Nephron (organoid): ENCODE measurements around the gene RPS8.

Experiments used
- H3K27ac Mint-ChIP-seq, 3 experiments: 2 replicates each; pipeline ENCODE4 v1.8.0; 2020; ENCODE audit warnings: mixed read lengths in 3 of 3, mild to moderate bottlenecking in 2 of 3, moderate library complexity in 1 of 3
- H3K27me3 Mint-ChIP-seq: 2 replicates; pipeline ENCODE4 v1.8.0; 2021; ENCODE audit warnings: low read depth, mild to moderate bottlenecking, moderate library complexity, mixed read lengths
- H3K36me3 Mint-ChIP-seq: 2 replicates; pipeline ENCODE4 v1.8.0; 2020; ENCODE audit warnings: low read depth, mixed read lengths
- H3K4me1 Mint-ChIP-seq: 2 replicates; pipeline ENCODE4 v1.8.0; 2020; ENCODE audit warnings: mixed read lengths
- H3K4me3 Mint-ChIP-seq, 3 experiments: 2 replicates each; pipeline ENCODE4 v1.8.0; 2020; ENCODE audit warnings: mild to moderate bottlenecking in 3 of 3, mixed read lengths in 3 of 3, moderate library complexity in 2 of 3
- H3K9me3 Mint-ChIP-seq: 2 replicates; pipeline ENCODE4 v1.8.0; 2020; ENCODE audit warnings: mixed read lengths
- TF ChIP-seq, protein P1 (sequence below), 3 experiments: fragments of 200-600 bp; sonication (generic); IDR thresholded peaks; one replicate each; pipeline ENCODE4 v1.5.0; 2021; ENCODE audit warnings: antibody characterized with exemption in 3 of 3; ENCODE audit not compliant: unreplicated experiment in 3 of 3

The RPS8 gene

DNA sequence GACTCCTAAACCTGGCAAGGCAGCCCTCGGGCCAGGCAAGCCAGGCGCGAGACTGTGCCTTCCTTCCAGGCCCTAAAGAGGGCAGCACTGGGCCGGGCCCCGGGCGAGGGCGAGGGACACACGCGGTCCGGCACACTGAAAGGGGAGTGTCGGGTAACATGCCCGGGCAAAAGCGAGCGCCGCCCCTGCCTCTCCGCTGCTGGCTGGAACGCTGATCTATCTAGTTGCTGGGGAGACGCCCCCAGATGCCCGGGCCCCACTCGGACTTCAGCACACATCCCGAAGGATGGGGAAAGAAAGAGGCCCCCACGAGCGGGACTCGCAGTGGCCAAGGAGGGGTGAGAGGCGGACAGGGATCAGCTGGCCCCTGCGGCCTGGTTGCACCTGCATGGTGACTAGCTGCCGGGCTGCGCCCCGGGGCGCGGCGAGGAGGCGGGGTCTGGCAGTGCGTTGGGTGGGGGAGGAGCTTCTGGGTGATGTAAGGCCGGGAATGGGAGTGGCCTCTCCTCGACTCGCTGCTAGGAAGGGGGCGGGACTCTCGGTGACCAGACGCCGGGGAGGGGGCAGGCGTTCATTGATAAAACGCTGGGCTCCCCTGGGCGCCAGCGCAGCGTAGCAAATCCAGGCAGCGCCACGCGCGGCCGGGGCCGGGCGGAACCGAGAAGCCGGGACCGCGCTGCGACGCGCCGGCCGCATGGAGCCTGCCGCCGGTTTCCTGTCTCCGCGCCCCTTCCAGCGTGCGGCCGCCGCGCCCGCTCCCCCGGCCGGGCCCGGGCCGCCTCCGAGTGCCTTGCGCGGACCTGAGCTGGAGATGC is 24.6 kb downstream of the RPS8 start, which contains the start of gene PLK3:
Gene PLK3 (plus strand): TSS at position 608 of the 815 bp plus-strand sequence. CDS start 87 bp downstream, at position 695.
- no peaks in the 10 kb centered on the region for H3K9me3 Mint-ChIP-seq

DNA sequence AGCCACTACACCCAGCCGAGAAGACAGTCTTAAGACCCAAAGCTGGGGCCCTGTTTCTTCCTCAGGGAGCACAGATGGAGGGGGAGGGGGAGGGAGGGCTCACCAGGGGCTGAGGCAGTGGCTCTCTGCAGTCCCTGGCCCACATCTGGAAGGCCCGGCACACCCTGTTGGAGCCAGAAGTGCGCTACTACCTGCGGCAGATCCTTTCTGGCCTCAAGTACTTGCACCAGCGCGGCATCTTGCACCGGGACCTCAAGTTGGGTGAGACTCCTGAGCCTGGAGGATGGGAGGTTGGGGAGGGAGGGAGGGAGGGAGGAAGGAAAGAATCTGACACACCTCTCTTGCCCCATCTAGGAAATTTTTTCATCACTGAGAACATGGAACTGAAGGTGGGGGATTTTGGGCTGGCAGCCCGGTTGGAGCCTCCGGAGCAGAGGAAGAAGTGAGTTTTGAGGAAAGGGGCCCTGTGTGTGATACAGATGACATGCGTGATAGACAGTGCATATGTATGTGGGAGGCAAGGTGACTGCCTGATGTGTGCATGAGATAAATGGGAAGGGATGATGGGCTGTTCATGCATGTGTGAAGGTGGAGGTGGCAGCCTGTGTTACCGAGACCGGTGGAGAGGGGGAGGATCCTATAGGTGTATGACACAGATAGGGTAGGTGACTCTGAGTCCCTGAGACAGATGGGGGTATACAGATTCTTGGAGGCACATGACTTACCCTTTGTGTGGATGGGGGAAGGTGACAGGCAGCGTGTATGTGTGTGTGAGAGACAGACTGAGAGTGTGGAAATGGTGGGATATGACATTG is 26.4 kb downstream of the RPS8 start:
- H3K9me3 Mint-ChIP-seq = no peaks in the 10 kb centered on the region

More for the DNA sequence above, 24.6 kb downstream of the RPS8 start, which contains the start of gene PLK3:
- H3K4me1 Mint-ChIP-seq = peaks cover 26% of the 10 kb centered on the region
- H3K4me3 Mint-ChIP-seq = peak within 1 kb of the TSS; percentile 94 to 99 (median 97)
- no peaks in the 10 kb centered on the region for H3K27me3 Mint-ChIP-seq
- peak within 1 kb of the TSS; percentile 90 to 99 (median 97) for H3K27ac Mint-ChIP-seq
- H3K36me3 Mint-ChIP-seq = peaks cover 12% of the 10 kb centered on the region
- TF ChIP-seq, protein P1, sequence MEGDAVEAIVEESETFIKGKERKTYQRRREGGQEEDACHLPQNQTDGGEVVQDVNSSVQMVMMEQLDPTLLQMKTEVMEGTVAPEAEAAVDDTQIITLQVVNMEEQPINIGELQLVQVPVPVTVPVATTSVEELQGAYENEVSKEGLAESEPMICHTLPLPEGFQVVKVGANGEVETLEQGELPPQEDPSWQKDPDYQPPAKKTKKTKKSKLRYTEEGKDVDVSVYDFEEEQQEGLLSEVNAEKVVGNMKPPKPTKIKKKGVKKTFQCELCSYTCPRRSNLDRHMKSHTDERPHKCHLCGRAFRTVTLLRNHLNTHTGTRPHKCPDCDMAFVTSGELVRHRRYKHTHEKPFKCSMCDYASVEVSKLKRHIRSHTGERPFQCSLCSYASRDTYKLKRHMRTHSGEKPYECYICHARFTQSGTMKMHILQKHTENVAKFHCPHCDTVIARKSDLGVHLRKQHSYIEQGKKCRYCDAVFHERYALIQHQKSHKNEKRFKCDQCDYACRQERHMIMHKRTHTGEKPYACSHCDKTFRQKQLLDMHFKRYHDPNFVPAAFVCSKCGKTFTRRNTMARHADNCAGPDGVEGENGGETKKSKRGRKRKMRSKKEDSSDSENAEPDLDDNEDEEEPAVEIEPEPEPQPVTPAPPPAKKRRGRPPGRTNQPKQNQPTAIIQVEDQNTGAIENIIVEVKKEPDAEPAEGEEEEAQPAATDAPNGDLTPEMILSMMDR (IDR thresholded peaks at IDR 0.05; ENCODE audit: unreplicated experiment in 3 of 3) = peak; percentile 88 to 95 (median 93)

DNA sequence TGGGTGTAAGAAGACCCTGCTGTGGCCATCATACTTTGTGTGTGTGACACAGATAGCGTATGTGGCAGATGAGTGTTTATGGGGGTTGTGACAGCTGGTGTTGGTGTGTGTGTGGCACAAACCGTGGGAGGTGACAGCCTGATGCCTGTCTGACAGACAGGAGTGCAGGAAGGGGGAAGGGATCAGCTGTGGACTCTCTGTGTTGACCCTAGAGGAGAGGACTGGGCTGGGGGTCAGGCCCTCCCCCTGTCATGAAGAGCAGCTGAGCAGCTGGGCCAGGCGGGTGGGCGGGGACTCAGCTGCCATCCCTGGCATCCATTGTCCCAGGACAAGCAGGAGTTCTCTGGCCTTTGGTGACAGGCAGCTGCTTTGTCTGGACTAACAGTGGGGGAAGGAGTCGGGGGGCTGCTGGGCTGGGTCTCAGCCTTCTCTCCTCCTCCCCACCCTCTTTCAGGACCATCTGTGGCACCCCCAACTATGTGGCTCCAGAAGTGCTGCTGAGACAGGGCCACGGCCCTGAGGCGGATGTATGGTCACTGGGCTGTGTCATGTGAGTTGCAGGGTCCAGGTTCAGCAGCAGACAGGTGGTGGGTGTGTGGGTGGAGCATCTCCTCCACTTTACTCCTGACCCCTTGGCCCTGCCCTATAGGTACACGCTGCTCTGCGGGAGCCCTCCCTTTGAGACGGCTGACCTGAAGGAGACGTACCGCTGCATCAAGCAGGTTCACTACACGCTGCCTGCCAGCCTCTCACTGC is 27.1 kb downstream of the RPS8 start:
- TF ChIP-seq, protein P1 (IDR thresholded peaks at IDR 0.05; ENCODE audit: unreplicated experiment in 3 of 3) = no peak
- peaks cover 23% of the 10 kb centered on the region for H3K36me3 Mint-ChIP-seq
- peak overlapping the region; percentile 66 to 79 (median 70) for H3K27ac Mint-ChIP-seq
- peaks cover 35% of the 10 kb centered on the region for H3K4me1 Mint-ChIP-seq
- no peaks in the 10 kb centered on the region for H3K9me3 Mint-ChIP-seq
- peak overlapping the region; percentile 53 to 90 (median 78) for H3K4me3 Mint-ChIP-seq
- no peaks in the 10 kb centered on the region for H3K27me3 Mint-ChIP-seq

More for the DNA sequence above, 26.4 kb downstream of the RPS8 start:
- H3K4me1 Mint-ChIP-seq = peaks cover 27% of the 10 kb centered on the region
- H3K4me3 Mint-ChIP-seq = peak overlapping the region; percentile 77 to 90 (median 78)
- TF ChIP-seq, protein P1 (IDR thresholded peaks at IDR 0.05; ENCODE audit: unreplicated experiment in 3 of 3) = no peak
- H3K27ac Mint-ChIP-seq = peak overlapping the region; percentile 41 to 79 (median 48)
- H3K27me3 Mint-ChIP-seq = no peaks in the 10 kb centered on the region
- peaks cover 17% of the 10 kb centered on the region for H3K36me3 Mint-ChIP-seq

DNA sequence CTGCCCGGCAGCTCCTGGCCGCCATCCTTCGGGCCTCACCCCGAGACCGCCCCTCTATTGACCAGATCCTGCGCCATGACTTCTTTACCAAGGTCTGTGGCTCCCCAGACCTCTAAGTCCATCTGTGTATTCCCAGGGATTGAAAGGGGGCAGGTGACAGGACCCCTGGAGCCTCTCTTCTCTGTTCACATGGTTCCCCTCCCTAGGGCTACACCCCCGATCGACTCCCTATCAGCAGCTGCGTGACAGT is 27.6 kb downstream of the RPS8 start:
- TF ChIP-seq, protein P1 (IDR thresholded peaks at IDR 0.05; ENCODE audit: unreplicated experiment in 3 of 3) = no peak

DNA sequence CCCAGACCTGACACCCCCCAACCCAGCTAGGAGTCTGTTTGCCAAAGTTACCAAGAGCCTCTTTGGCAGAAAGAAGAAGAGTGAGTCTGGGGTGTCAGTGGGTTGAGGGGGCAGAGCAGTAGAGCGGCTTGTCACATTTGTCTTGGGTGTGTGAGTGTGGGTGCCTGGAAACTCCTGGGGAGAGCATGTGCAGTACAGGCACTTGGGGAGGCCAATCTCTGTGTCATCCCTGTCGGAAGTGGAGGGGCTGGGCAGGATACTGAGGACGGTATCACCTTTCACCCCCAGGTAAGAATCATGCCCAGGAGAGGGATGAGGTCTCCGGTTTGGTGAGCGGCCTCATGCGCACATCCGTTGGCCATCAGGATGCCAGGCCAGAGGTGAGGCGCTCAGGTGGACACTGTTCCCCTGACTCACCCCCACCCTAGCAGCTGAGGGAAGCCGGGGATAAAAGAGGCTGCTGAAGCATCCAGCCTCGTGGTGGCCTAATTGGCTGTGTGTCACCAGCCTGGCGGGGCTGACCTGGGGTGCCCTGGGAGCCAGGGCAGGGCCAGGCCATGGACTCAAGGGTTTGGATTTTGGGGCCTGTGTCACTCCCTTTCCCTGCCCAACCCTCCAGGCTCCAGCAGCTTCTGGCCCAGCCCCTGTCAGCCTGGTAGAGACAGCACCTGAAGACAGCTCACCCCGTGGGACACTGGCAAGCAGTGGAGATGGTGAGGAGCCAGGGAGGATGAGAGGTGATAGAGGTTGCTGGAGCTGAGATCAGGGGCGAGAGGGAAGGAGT is 28.2 kb downstream of the RPS8 start:
- H3K9me3 Mint-ChIP-seq = no peaks in the 10 kb centered on the region
- peak overlapping the region; percentile 66 to 79 (median 70) for H3K27ac Mint-ChIP-seq
- H3K36me3 Mint-ChIP-seq = peaks cover 23% of the 10 kb centered on the region
- H3K4me3 Mint-ChIP-seq = peak overlapping the region; percentile 53 to 78 (median 57)
- TF ChIP-seq, protein P1 (IDR thresholded peaks at IDR 0.05; ENCODE audit: unreplicated experiment in 3 of 3) = no peak
- H3K27me3 Mint-ChIP-seq = no peaks in the 10 kb centered on the region
- H3K4me1 Mint-ChIP-seq = peaks cover 43% of the 10 kb centered on the region

More for the DNA sequence above, 27.6 kb downstream of the RPS8 start:
- Mint-ChIP-seq H3K4me1 (peaks cover 40% of the 10 kb centered on the region), H3K27me3 (no peaks in the 10 kb centered on the region), H3K27ac (peak overlapping the region; percentile 66 to 79 (median 70)), H3K4me3 (peak overlapping the region; percentile 53 to 78 (median 57)), H3K9me3 (no peaks in the 10 kb centered on the region), H3K36me3 (peaks cover 23% of the 10 kb centered on the region)
